Measurements from ENCODE around the gene PPP1R11.

The PPP1R11 gene

DNA sequence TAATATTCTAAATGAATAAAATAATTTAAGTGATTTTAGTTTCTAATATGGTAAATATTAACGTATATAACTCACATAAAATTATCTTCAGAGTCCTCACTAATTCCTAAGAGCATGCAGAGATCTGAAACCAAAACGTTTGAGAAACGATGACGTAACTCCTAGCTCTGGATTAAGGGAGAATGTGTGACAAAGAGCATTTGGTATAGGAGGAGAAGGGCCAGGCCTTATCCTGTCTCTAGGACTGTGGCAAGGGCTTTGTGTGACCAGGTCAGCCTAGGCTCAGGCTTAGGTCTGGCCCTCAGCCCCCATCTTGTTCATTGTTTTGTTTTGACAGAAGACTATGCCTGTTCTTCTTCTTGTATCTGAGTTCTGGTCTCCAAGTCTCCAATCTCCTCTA, 25.2 kb upstream of the PPP1R11 start:
- H3K27ac ChIP-seq, result no peak overlapping the region
- no peaks in the 10 kb centered on the region for H3K36me3 ChIP-seq
- H3K4me1 ChIP-seq, result no peaks in the 10 kb centered on the region
- no peak overlapping the region for H3K4me3 ChIP-seq
- TF ChIP-seq, protein P1, sequence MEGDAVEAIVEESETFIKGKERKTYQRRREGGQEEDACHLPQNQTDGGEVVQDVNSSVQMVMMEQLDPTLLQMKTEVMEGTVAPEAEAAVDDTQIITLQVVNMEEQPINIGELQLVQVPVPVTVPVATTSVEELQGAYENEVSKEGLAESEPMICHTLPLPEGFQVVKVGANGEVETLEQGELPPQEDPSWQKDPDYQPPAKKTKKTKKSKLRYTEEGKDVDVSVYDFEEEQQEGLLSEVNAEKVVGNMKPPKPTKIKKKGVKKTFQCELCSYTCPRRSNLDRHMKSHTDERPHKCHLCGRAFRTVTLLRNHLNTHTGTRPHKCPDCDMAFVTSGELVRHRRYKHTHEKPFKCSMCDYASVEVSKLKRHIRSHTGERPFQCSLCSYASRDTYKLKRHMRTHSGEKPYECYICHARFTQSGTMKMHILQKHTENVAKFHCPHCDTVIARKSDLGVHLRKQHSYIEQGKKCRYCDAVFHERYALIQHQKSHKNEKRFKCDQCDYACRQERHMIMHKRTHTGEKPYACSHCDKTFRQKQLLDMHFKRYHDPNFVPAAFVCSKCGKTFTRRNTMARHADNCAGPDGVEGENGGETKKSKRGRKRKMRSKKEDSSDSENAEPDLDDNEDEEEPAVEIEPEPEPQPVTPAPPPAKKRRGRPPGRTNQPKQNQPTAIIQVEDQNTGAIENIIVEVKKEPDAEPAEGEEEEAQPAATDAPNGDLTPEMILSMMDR (IDR thresholded peaks at IDR 0.05), result no peak
- H3K9me3 ChIP-seq, result no peaks in the 10 kb centered on the region
- intact Hi-C loops (cut with DNase I; ENCODE audit: low total_unique reads), result no loop called here
- H3K27me3 ChIP-seq, result no peaks in the 10 kb centered on the region
- no peak for DNase-seq

DNA sequence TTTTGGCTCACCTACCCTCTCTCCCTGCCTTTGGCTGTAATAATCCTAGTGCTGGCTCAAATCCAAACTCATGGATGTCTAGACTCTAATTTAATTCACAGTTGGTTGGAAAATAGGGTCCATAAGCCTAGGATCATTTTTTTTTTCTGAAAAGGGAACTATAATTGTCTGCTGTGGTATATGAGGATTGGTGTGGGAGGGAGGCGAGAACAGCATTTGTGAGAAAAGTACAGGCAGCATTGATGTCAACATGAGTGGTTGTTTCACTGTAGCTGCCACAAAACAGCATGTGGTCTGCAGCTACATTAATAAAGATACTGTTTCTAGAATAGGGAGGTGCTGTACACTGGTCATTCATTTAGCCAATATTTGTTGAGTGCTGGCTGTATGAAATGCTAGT, 24.5 kb upstream of the PPP1R11 start:
- H3K27me3 ChIP-seq, result no peaks in the 10 kb centered on the region
- H3K4me1 ChIP-seq, result no peaks in the 10 kb centered on the region
- DNase-seq, result no peak
- TF ChIP-seq, protein P1 (IDR thresholded peaks at IDR 0.05), result no peak
- no peak overlapping the region for H3K4me3 ChIP-seq
- intact Hi-C loops (cut with DNase I; ENCODE audit: low total_unique reads), result no loop called here
- no peaks in the 10 kb centered on the region for H3K36me3 ChIP-seq
- H3K9me3 ChIP-seq, result no peaks in the 10 kb centered on the region
- no peak overlapping the region for H3K27ac ChIP-seq

DNA sequence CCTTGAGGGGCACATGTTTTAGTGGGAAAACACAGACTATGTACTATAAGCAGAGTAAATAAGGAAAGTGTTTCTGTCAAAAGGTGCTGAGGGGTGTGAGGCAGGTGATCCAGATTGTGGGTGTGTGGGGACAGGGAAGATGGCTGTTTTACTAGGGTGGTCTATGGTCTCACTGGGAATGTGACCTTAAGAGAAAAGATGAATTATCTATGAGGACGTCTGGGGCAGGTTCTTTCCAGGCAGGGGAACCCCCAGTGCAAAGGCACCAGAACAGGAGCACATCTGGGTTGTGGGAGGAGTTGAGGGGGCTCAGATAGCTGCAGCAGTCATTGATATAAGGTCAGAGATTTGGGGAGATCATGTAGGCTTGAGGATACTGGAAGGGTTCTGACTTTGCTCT, 24.1 kb upstream of the PPP1R11 start:
- no peaks in the 10 kb centered on the region for H3K9me3 ChIP-seq
- no peaks in the 10 kb centered on the region for H3K27me3 ChIP-seq
- intact Hi-C loops (cut with DNase I; ENCODE audit: low total_unique reads), result no loop called here
- H3K27ac ChIP-seq, result no peak overlapping the region
- no peaks in the 10 kb centered on the region for H3K4me1 ChIP-seq
- no peak overlapping the region for H3K4me3 ChIP-seq
- TF ChIP-seq, protein P1 (IDR thresholded peaks at IDR 0.05), result no peak
- no peaks in the 10 kb centered on the region for H3K36me3 ChIP-seq
- no peak for DNase-seq

DNA sequence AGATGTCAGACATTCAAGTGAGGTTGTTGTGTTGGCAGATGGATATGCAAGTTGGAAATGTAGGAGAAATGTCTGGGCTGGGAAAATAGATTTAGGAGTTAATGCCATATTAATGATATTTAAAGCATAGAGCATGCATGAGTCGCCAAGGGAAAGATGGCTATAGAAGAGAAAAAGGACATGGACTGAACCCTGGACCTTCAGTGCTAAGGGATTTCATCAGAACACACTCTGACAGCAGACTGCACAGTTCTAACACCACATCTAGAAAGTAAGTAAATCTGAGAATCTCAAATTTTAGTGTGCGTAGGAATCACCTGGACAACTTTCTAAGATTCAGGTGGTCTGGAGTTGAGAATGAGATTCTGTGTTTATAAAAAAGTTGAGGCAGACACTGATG, 23.3 kb upstream of the PPP1R11 start:
- TF ChIP-seq, protein P1 (IDR thresholded peaks at IDR 0.05), result no peak
- intact Hi-C loops (cut with DNase I; ENCODE audit: low total_unique reads), result no loop called here
- H3K27me3 ChIP-seq, result no peaks in the 10 kb centered on the region
- no peaks in the 10 kb centered on the region for H3K9me3 ChIP-seq
- no peak for DNase-seq
- H3K4me3 ChIP-seq, result no peak overlapping the region
- no peak overlapping the region for H3K27ac ChIP-seq
- H3K36me3 ChIP-seq, result no peaks in the 10 kb centered on the region
- no peaks in the 10 kb centered on the region for H3K4me1 ChIP-seq

DNA sequence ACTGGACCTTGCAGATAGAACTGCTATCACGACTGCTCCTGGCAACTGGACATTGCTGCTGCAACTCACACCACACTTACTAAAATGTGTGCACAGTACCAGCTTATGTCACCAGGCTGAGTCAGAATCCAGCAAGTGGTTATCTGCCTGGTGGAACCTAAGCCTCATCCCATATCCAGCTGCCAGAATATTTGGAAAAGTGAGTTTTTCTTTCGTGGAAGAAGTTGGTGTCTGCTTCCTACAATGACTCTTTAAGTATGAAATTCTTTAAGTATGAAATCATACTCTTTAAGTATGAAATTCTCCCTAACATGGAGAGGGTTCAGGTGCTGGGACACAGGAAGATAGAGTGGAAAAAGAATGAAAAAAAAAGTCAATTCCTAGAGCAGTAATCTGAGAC, 22.4 kb upstream of the PPP1R11 start:
- TF ChIP-seq, protein P1 (IDR thresholded peaks at IDR 0.05), result no peak
- Histone ChIP-seq H3K4me1 (no peaks in the 10 kb centered on the region), H3K27ac (no peak overlapping the region), H3K9me3 (no peaks in the 10 kb centered on the region), H3K27me3 (no peaks in the 10 kb centered on the region), H3K4me3 (no peak overlapping the region), H3K36me3 (no peaks in the 10 kb centered on the region)
- intact Hi-C loops (cut with DNase I; ENCODE audit: low total_unique reads), result no loop called here
- no peak for DNase-seq

DNA sequence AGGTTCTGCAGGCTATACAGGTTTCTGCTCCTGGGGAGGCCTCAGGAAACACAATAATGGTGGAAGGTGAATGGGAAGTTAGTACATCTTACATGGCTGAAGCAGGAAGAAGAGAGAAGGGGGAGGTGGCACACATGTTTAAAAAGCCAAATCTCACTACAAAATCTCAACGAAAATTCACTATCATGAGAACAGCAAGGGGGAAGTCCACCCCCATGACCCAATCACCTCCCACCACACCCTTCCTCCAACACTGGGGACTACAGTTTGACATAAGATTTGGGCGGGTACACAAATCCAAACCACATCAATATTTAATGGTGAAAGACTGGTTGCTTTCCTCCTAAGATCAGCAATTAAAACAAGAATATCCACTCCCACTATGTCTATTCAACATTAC, 19.8 kb upstream of the PPP1R11 start:
- Histone ChIP-seq H3K4me3 (no peak overlapping the region), H3K36me3 (no peaks in the 10 kb centered on the region), H3K27ac (no peak overlapping the region), H3K4me1 (no peaks in the 10 kb centered on the region), H3K9me3 (no peaks in the 10 kb centered on the region), H3K27me3 (no peaks in the 10 kb centered on the region)
- no peak for DNase-seq
- intact Hi-C loops (cut with DNase I; ENCODE audit: low total_unique reads), result no loop called here
- TF ChIP-seq, protein P1 (IDR thresholded peaks at IDR 0.05), result no peak

All from tibial artery (tissue), 4 donors.